ENCODE results near the gene RAB29. TPM values are rescaled to one million over a fixed set of nuclear protein-coding genes. Genes with fewer than 3 reads are reported as not detected.

The RAB29 gene
- total RNA-seq, 4 donors from 2014 or later: 8.4 to 13.8 (median 10.7) TPM

GRCh38 chr1:205786601-205787000 is 11.3 kb upstream of the RAB29 start:
- DNase-seq (no peak), ATAC-seq (no peak)
- Histone ChIP-seq H3K4me1 (peaks cover 15 to 23% of the 10 kb centered on the region in 2 donors), H3K27me3 (no peaks in the 10 kb centered on the region), H3K9me3 (no peaks in the 10 kb centered on the region), H3K36me3 (peaks cover 0 to 13% of the 10 kb centered on the region in 2 donors), H3K4me3 (no peak overlapping the region), H3K27ac (peak overlapping the region in 2 of 4 donors; percentile 5 to 17)
- intact Hi-C loops (cut with DNase I; ENCODE audit: low total_unique reads) (no loop called here), in situ Hi-C loops (cut with MboI; ENCODE audit: low sequenced_read_pairs in 4 of 4) (loop anchor here in 2 of 4 donors (25.0 kb wide), 2 partner anchors 126 to 326 kb away; partner anchors contain the start of gene AVPR1B (in 1 of the 2))
- TF ChIP-seq POLR2A (IDR thresholded peaks at IDR 0.05) (no peak), CTCF (IDR thresholded peaks at IDR 0.05 in 4 of 5, conservative IDR thresholded peaks at IDR 0.05 in 1 of 5) (no peak)

GRCh38 chr1:205785446-205785845 is 10.2 kb upstream of the RAB29 start:
- H3K36me3 ChIP-seq: peaks cover 0 to 2% of the 10 kb centered on the region in 2 donors
- no peak overlapping the region for H3K4me3 ChIP-seq
- H3K27me3 ChIP-seq: no peaks in the 10 kb centered on the region
- ATAC-seq (no peak), DNase-seq (no peak)
- H3K4me1 ChIP-seq: peaks cover 15 to 23% of the 10 kb centered on the region in 2 donors
- intact Hi-C loops (cut with DNase I; ENCODE audit: low total_unique reads) (no loop called here), in situ Hi-C loops (cut with MboI; ENCODE audit: low sequenced_read_pairs in 4 of 4) (loop anchor here in 2 of 4 donors (25.0 kb wide), 2 partner anchors 127 to 327 kb away; partner anchors contain the start of gene AVPR1B (in 1 of the 2))
- peak overlapping the region in 1 of 4 donors; percentile 80 for H3K27ac ChIP-seq
- TF ChIP-seq POLR2A (IDR thresholded peaks at IDR 0.05): no peak
- TF ChIP-seq CTCF (IDR thresholded peaks at IDR 0.05 in 4 of 5, conservative IDR thresholded peaks at IDR 0.05 in 1 of 5): no peak
- H3K9me3 ChIP-seq: no peaks in the 10 kb centered on the region

- no peak for TF ChIP-seq CTCF (IDR thresholded peaks at IDR 0.05 in 4 of 5, conservative IDR thresholded peaks at IDR 0.05 in 1 of 5)
- TF ChIP-seq POLR2A (IDR thresholded peaks at IDR 0.05): no peak
- peak; percentile 76 to 86 for ATAC-seq
- in situ Hi-C loops (cut with MboI; ENCODE audit: low sequenced_read_pairs in 4 of 4): loop anchor here in 2 of 4 donors (25.0 kb wide), 2 partner anchors 128 to 328 kb away; partner anchors contain the start of gene AVPR1B (in 1 of the 2)
- intact Hi-C loops (cut with DNase I; ENCODE audit: low total_unique reads): loop anchor here (2.0 kb wide), 1 partner anchor 29 kb away; the partner anchor contains the start of gene SLC41A1
- H3K27ac ChIP-seq: peak overlapping the region; percentile 70 to 84 (median 80)
- H3K27me3 ChIP-seq: no peaks in the 10 kb centered on the region
- peaks cover 15 to 23% of the 10 kb centered on the region in 2 donors for H3K4me1 ChIP-seq
- H3K4me3 ChIP-seq: no peak overlapping the region
- H3K36me3 ChIP-seq: no peaks in the 10 kb centered on the region
- H3K9me3 ChIP-seq: no peaks in the 10 kb centered on the region
- peak; percentile 50 to 72 for DNase-seq
Measured at GRCh38 chr1:205783904-205784303, 8.6 kb upstream of the RAB29 start.

- Histone ChIP-seq H3K4me1 (peaks cover 15 to 23% of the 10 kb centered on the region in 2 donors), H3K4me3 (no peak overlapping the region), H3K27ac (peak overlapping the region; percentile 70 to 84 (median 80)), H3K36me3 (no peaks in the 10 kb centered on the region), H3K27me3 (no peaks in the 10 kb centered on the region), H3K9me3 (no peaks in the 10 kb centered on the region)
- DNase-seq (no peak), ATAC-seq (peak; percentile 8 to 11)
- in situ Hi-C loops (cut with MboI; ENCODE audit: low sequenced_read_pairs in 4 of 4) (loop anchor here in 2 of 4 donors (25.0 kb wide), 2 partner anchors 129 to 329 kb away; partner anchors contain the start of gene AVPR1B (in 1 of the 2)), intact Hi-C loops (cut with DNase I; ENCODE audit: low total_unique reads) (loop anchor here (2.0 kb wide), 1 partner anchor 29 kb away; the partner anchor contains the start of gene SLC41A1)
- TF ChIP-seq CTCF (IDR thresholded peaks at IDR 0.05 in 4 of 5, conservative IDR thresholded peaks at IDR 0.05 in 1 of 5) (no peak), POLR2A (IDR thresholded peaks at IDR 0.05) (no peak)
Measured at GRCh38 chr1:205783433-205783795, 8.1 kb upstream of the RAB29 start.

Measured in gastrocnemius medialis (tissue), 4 donors.